ENCODE data around the gene ABHD8. TPM values are rescaled to one million over a fixed set of nuclear protein-coding genes. Genes with fewer than 3 reads are reported as not detected.
A peak's percentile ranks its signal among the peaks of the same experiment; 100 is the strongest.

ABHD8 gene
- total RNA-seq, 1 experiment from 2014 or later, result 13.2 TPM

DNA sequence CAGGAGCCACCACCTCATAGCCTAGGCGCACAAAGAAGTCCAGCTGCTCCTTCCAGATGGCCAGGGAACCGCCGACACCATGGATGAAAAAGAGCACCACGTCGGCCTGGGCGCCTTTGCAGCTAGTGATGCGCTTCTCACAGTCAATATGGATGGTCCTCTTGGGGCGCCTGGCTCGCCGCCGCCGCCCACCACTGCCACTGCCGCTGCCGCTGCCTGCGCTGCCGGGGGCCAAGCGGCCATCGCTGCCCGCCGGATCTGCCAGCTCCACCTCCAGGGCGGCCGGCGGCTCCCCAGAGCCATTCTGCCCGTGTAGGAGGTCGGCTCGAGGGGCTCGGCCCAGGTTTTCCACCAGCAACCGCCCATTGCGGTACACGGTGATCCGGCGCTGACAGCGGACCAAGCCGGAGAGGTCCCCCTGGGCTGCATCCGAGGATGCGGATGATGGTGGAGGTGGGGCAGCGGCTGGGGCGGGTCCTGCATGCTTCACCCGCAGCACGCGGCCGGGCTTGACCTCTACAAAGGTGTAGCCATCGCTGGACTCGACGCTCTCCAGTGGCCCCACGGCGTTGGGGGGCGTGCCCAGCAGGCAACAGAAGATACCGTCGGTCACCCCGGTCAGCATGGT is 2.1 kb downstream of the ABHD8 start:
- Mint-ChIP-seq H3K27me3 (ENCODE audit: low read depth) (no peaks in the 10 kb centered on the region), H3K9me3 (peaks cover 5% of the 10 kb centered on the region), H3K27ac (no peak overlapping the region), H3K4me1 (peaks cover 29% of the 10 kb centered on the region), H3K36me3 (peaks cover 27% of the 10 kb centered on the region), H3K4me3 (peak overlapping the region; percentile 35; the same call in 1 of the 2 replicates)
- CTCF ChIA-PET, result no interaction called here
- POLR2A ChIA-PET, result no interaction called here
- ATAC-seq (no peak), DNase-seq (ENCODE audit: low spot score) (no peak)
- no peak for TF ChIP-seq ZNF423 (CRISPR knock-in tag; IDR thresholded peaks at IDR 0.05)
- no peak for TF ChIP-seq SP1 (CRISPR knock-in tag; conservative IDR thresholded peaks at IDR 0.05)
- TF ChIP-seq, protein P1, sequence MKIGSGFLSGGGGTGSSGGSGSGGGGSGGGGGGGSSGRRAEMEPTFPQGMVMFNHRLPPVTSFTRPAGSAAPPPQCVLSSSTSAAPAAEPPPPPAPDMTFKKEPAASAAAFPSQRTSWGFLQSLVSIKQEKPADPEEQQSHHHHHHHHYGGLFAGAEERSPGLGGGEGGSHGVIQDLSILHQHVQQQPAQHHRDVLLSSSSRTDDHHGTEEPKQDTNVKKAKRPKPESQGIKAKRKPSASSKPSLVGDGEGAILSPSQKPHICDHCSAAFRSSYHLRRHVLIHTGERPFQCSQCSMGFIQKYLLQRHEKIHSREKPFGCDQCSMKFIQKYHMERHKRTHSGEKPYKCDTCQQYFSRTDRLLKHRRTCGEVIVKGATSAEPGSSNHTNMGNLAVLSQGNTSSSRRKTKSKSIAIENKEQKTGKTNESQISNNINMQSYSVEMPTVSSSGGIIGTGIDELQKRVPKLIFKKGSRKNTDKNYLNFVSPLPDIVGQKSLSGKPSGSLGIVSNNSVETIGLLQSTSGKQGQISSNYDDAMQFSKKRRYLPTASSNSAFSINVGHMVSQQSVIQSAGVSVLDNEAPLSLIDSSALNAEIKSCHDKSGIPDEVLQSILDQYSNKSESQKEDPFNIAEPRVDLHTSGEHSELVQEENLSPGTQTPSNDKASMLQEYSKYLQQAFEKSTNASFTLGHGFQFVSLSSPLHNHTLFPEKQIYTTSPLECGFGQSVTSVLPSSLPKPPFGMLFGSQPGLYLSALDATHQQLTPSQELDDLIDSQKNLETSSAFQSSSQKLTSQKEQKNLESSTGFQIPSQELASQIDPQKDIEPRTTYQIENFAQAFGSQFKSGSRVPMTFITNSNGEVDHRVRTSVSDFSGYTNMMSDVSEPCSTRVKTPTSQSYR (CRISPR knock-in tag; IDR thresholded peaks at IDR 0.05), result no peak
- TF ChIP-seq, protein P2, sequence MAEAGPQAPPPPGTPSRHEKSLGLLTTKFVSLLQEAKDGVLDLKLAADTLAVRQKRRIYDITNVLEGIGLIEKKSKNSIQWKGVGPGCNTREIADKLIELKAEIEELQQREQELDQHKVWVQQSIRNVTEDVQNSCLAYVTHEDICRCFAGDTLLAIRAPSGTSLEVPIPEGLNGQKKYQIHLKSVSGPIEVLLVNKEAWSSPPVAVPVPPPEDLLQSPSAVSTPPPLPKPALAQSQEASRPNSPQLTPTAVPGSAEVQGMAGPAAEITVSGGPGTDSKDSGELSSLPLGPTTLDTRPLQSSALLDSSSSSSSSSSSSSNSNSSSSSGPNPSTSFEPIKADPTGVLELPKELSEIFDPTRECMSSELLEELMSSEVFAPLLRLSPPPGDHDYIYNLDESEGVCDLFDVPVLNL (CRISPR knock-in tag; IDR thresholded peaks at IDR 0.05; ENCODE audit: borderline replicate concordance, low read depth), result no peak
- TF ChIP-seq, protein P3, sequence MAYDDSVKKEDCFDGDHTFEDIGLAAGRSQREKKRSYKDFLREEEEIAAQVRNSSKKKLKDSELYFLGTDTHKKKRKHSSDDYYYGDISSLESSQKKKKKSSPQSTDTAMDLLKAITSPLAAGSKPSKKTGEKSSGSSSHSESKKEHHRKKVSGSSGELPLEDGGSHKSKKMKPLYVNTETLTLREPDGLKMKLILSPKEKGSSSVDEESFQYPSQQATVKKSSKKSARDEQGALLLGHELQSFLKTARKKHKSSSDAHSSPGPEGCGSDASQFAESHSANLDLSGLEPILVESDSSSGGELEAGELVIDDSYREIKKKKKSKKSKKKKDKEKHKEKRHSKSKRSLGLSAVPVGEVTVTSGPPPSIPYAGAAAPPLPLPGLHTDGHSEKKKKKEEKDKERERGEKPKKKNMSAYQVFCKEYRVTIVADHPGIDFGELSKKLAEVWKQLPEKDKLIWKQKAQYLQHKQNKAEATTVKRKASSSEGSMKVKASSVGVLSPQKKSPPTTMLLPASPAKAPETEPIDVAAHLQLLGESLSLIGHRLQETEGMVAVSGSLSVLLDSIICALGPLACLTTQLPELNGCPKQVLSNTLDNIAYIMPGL (CRISPR knock-in tag; IDR thresholded peaks at IDR 0.05), result no peak
- no peak for TF ChIP-seq ZNF512 (CRISPR knock-in tag; IDR thresholded peaks at IDR 0.05; ENCODE audit: borderline replicate concordance)
- no peak for TF ChIP-seq ZNF219 (CRISPR knock-in tag; IDR thresholded peaks at IDR 0.05; ENCODE audit: borderline replicate concordance)
- no peak for TF ChIP-seq KAT7 (CRISPR knock-in tag; IDR thresholded peaks at IDR 0.05; ENCODE audit: borderline replicate concordance)
- TF ChIP-seq PRDM15 (CRISPR knock-in tag; IDR thresholded peaks at IDR 0.05), result no peak
- no peak for TF ChIP-seq E2F5 (CRISPR knock-in tag; IDR thresholded peaks at IDR 0.05)
- TF ChIP-seq, protein P4, sequence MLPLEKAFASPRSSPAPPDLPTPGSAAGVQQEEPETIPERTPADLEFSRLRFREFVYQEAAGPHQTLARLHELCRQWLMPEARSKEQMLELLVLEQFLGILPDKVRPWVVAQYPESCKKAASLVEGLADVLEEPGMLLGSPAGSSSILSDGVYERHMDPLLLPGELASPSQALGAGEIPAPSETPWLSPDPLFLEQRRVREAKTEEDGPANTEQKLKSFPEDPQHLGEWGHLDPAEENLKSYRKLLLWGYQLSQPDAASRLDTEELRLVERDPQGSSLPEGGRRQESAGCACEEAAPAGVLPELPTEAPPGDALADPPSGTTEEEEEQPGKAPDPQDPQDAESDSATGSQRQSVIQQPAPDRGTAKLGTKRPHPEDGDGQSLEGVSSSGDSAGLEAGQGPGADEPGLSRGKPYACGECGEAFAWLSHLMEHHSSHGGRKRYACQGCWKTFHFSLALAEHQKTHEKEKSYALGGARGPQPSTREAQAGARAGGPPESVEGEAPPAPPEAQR (CRISPR knock-in tag; IDR thresholded peaks at IDR 0.05), result no peak
- no peak for TF ChIP-seq ELF4 (CRISPR knock-in tag; IDR thresholded peaks at IDR 0.05; ENCODE audit: low read depth)
- no peak for TF ChIP-seq ATF1 (CRISPR knock-in tag; IDR thresholded peaks at IDR 0.05)

All from WTC11 (cell line).